ENCODE measurements around the gene PTPDC1. TPM values are rescaled to one million over a fixed set of nuclear protein-coding genes. Genes with fewer than 3 reads are reported as not detected.

Gene PTPDC1
- total and polyA plus RNA-seq, 2 of the 8 experiments (the other 6 are each of a cell fraction or from before 2014, with no cell fraction given) = 4.1 to 7.3 TPM

DNA sequence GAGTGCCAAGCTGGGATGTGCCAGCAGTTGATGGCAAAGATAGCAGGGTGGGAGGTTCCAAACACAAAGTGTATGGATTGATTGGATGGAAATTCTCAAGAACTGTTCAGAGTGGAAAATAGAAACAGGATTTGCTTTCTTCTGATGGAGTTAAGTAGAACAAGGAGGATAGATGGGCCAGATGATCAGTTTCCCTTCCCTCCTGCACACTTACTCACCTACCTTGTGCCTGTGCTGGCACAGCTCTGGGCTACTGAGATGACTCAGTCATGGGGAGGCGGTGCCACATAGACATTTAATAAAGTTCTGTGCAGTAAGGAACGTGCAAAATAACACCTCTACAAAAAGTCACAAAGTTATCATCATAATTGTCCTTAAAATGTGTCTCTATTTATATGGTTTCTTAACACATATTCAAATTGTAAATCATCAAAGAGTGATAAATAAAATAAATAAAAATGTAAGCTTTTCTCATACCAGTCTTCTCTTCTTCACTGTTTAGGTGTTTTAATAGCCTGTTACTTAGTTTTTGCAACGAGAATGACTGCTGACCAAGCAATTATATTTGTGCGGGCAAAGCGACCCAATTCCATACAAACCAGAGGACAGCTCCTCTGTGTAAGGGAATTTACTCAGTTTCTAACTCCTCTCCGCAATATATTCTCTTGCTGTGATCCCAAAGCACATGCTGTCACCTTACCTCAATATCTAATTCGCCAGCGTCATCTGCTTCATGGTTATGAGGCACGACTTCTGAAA, 12.7 kb downstream of the PTPDC1 start (continued):
- TF ChIP-seq, protein P1, sequence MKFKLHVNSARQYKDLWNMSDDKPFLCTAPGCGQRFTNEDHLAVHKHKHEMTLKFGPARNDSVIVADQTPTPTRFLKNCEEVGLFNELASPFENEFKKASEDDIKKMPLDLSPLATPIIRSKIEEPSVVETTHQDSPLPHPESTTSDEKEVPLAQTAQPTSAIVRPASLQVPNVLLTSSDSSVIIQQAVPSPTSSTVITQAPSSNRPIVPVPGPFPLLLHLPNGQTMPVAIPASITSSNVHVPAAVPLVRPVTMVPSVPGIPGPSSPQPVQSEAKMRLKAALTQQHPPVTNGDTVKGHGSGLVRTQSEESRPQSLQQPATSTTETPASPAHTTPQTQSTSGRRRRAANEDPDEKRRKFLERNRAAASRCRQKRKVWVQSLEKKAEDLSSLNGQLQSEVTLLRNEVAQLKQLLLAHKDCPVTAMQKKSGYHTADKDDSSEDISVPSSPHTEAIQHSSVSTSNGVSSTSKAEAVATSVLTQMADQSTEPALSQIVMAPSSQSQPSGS (IDR thresholded peaks at IDR 0.05; ENCODE audit: low read length) = no peak
